Measurements from ENCODE around the gene CUX1.

CUX1 gene

DNA sequence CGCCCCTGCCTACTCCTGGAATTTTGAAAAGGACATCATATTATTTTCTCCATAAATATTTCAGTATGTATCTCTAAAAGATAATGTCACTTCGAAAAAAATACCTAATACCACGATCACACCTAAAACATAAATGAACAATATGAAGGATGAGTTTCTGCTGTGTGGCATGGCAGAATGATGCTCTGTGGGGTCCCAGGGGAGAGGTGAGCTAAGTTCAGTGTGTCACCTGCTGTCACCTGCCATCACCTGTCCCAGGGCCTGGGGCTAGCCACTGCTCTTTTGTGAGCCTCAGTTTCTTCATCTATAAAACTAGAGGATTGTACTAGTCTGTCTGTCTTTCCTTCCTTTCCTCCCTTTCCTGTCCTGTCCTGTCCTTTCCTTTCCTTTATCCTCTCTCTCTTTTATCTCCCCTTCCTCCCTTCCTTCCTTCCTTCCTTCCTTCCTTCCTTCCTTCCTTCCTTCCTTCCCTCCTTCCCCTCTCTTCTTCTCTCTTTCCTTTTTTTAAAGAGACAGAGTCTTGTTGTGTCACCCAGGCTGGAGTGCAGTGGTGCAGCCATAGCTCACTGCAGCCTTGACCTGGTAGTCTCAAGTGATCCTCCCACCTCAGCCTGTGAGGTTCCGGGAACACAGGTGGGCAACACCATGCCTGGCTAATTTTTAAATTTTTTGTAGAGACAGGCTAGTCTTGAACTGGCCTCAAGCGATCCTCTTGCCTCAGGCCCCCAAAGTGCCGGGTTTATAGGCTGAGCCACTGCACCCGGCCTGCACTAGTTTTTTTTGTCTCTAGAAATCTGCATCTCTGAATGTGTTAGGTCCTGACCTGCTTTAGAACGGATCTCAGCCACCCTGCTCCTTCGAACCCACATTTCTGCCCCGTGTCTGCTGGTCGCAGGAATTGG, 43.1 kb downstream of the CUX1 start:
- H3K27me3 ChIP-seq = no peaks in the 10 kb centered on the region
- no peak for TF ChIP-seq CTCF (IDR thresholded peaks at IDR 0.05; ENCODE audit: low read depth, low read length)
- H3K4me3 ChIP-seq (ENCODE audit: low read depth, low read length) = no peak overlapping the region
- no peaks in the 10 kb centered on the region for H3K36me3 ChIP-seq
- no peaks in the 10 kb centered on the region for H3K9me3 ChIP-seq
- DNase-seq = no peak
- H3K4me1 ChIP-seq = peaks cover 10% of the 10 kb centered on the region

- Histone ChIP-seq H3K4me1 (peaks cover 10% of the 10 kb centered on the region), H3K36me3 (no peaks in the 10 kb centered on the region), H3K4me3 (ENCODE audit: low read depth, low read length) (no peak overlapping the region), H3K9me3 (no peaks in the 10 kb centered on the region), H3K27me3 (no peaks in the 10 kb centered on the region)
- no peak for DNase-seq
- TF ChIP-seq CTCF (IDR thresholded peaks at IDR 0.05; ENCODE audit: low read depth, low read length) = no peak
Measured at GRCh38 chr7:101861218-101861775, 43.9 kb downstream of the CUX1 start.

- peaks cover 6% of the 10 kb centered on the region for H3K4me1 ChIP-seq
- no peaks in the 10 kb centered on the region for H3K27me3 ChIP-seq
- H3K4me3 ChIP-seq (ENCODE audit: low read depth, low read length) = no peak overlapping the region
- no peaks in the 10 kb centered on the region for H3K36me3 ChIP-seq
- H3K9me3 ChIP-seq = no peaks in the 10 kb centered on the region
- no peak for DNase-seq
- no peak for TF ChIP-seq CTCF (IDR thresholded peaks at IDR 0.05; ENCODE audit: low read depth, low read length)
Measured at GRCh38 chr7:101862280-101863220, 45.1 kb downstream of the CUX1 start.

DNA sequence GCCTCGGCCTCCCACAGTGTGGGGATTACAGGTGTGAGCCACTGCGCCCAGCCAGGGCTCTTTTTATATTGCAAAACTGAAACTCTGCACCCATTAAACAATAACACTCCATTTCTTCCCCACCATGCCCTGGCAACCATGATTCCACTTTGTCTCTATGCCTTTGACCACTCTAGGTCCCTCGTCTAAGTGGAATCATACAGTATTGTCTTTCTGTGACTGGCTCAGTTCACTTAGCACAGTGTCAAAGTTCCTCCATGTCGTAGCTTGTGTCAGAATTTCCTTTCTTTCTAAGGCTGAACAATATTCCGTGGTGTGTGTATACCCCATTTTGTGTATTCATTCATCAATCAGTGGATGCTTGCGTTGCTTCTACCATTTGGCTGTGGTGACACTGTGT, 46.2 kb downstream of the CUX1 start:
- Histone ChIP-seq H3K4me3 (ENCODE audit: low read depth, low read length) (no peak overlapping the region), H3K27me3 (no peaks in the 10 kb centered on the region), H3K9me3 (no peaks in the 10 kb centered on the region), H3K4me1 (peaks cover 6% of the 10 kb centered on the region), H3K36me3 (no peaks in the 10 kb centered on the region)
- TF ChIP-seq CTCF (IDR thresholded peaks at IDR 0.05; ENCODE audit: low read depth, low read length) = no peak
- no peak for DNase-seq

GRCh38 chr7:101864039-101864438, 46.6 kb downstream of the CUX1 start:
- Histone ChIP-seq H3K4me3 (ENCODE audit: low read depth, low read length) (no peak overlapping the region), H3K9me3 (no peaks in the 10 kb centered on the region), H3K36me3 (no peaks in the 10 kb centered on the region), H3K27me3 (no peaks in the 10 kb centered on the region), H3K4me1 (peaks cover 6% of the 10 kb centered on the region)
- no peak for DNase-seq
- TF ChIP-seq CTCF (IDR thresholded peaks at IDR 0.05; ENCODE audit: low read depth, low read length) = no peak

All from BE2C (cell line).